GM19328 (cell line): ENCODE results near the gene M1AP.

Experiments used
- ATAC-seq: cut with Tn5 transposase; IDR thresholded peaks from one replicate; pipeline ENCODE4 v1.9.1; 2021; ENCODE audit warnings: mild to moderate bottlenecking, moderate library complexity; ENCODE audit not compliant: unreplicated experiment

The M1AP gene, protein sequence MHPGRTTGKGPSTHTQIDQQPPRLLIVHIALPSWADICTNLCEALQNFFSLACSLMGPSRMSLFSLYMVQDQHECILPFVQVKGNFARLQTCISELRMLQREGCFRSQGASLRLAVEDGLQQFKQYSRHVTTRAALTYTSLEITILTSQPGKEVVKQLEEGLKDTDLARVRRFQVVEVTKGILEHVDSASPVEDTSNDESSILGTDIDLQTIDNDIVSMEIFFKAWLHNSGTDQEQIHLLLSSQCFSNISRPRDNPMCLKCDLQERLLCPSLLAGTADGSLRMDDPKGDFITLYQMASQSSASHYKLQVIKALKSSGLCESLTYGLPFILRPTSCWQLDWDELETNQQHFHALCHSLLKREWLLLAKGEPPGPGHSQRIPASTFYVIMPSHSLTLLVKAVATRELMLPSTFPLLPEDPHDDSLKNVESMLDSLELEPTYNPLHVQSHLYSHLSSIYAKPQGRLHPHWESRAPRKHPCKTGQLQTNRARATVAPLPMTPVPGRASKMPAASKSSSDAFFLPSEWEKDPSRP

DNA sequence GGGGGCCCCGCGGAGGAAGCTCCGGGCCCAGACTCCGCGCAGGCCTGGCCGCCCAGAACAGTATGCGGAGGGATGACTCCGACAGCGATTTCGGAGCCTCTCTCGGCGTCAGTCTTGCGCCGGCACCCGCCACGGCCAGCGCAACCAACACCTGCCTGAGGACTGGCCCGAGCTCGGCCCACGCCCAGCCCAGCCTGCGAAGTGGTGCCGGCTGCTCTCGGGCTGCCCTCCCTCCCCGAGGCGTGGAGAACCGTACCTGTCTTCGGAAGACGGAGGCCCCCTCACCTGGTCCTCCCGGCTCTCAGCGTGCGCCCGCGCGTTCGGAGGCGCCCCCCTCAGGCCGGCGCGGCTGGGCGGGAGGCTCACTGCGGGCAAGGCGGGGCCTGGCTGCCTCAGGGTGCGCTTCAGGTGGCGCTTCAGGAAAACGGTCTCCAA lies at the start of gene M1AP:
Gene M1AP, minus strand, starts transcription at position 322 of the 435 bp plus-strand sequence. CDS start 8,055 bp downstream, outside the sequence.
- no peak for ATAC-seq

DNA sequence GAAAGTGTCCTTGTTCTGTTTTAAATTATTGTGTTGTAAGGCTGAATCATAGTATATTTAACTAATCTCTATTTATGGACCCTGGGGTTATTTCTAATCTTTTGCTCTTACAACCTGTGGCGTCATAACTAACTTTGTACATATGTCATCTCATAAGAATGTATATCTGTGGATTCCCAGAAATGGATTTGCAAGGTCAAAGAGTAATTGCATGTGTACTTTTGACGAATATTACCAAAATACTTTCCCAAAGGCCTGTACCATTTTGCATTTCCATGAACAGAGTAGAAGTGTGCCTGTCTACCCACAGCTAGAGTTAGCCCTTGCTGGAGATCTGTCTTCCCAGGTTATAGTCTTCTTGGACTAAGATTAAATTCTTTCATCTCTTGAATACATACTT lies 48.7 kb upstream of the M1AP start:
- ATAC-seq: no peak

DNA sequence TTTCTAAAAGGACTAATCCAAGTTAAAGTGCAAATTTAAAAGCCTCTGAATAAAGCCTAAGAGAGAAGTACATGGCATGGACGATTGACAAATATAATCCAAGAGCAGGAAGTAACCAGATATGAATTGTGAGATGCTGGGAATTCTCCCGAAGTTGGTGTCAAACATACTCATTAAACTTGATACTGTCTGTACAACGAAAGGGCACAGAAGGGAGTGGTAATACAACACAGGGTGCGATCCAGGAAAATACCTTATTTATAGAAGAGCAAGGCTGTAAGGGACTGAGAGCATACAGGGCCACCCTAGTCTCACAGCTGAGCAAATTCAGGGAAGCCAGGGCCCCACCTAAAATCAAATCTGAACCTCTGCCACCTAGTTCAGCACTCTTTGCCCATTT lies 47.5 kb upstream of the M1AP start:
- ATAC-seq: no peak

DNA sequence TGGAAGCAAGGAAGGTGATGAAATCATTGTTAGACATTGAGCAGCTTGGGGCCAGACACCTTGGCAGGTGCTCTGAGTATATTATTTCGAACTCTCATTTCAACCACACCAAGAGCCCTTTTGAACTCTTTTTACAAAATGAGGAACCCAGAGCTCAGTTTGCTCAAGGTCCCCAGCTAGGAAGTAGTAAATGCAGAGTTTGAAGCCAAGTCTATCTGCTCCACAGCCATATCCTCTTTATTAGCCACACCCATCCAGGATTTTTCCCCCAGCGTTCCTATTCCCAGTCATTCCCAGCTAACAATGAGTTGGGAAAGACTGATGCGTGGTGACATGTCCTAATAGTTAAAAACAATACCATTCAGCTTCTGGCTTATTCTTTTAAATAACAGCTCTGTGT lies 46.2 kb upstream of the M1AP start:
- ATAC-seq: no peak

DNA sequence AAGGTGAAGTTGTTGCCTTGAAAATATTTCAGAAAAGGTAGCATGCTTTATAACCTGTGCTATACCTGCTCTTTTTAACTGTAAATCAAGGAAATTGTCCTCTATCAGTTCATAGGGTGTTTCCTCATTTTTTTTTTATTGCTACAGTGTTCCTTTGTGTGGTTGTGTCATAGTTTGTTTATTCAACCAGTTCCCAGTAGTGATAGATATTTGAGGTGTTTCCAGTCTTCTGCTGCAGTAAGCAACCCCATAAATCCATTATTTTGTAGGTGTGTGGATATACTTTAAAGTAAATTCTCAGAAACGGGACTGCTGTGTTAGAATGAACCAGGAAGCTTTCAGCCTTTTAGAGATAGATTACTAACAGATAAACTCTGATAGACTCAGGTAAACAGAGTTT lies 45.5 kb upstream of the M1AP start:
- no peak for ATAC-seq

DNA sequence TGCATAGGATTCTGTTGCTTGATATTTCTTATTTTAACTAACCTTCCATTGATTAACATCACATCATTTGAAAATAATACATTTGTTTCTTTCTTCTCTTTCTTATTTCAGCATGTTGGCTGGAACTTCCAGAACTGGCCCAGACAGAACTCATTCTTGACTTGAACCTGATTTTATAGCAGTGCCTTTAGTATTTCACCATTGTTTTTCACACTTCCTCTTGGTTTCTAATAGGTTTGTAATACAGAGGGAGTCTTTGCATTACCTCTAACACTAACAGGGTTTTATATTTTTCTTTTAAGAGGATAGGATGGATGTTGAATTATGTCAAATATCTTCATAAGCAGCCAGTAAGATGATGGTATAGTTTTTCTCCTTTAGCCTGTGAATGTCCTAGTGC lies 45.1 kb upstream of the M1AP start:
- no peak for ATAC-seq

DNA sequence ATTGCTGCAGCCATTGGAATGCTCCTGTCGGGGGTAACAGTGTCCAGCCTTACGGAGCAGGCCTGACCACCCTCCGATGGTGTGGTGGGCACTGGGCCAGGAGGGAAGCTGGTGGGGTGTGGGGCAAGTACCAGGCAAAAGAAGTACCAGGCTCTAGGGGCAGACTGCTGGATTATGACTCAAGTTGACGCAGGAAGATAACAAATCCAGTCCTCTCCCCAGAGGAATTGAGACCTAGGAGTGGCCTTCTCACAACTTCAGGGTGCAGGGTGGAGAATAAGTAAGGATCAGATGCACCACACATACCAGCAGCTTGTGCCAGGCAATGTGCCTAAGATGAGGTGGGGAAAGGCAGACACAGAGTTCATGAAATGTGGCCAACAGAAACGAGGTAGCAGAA lies 43.8 kb upstream of the M1AP start:
- ATAC-seq: no peak

DNA sequence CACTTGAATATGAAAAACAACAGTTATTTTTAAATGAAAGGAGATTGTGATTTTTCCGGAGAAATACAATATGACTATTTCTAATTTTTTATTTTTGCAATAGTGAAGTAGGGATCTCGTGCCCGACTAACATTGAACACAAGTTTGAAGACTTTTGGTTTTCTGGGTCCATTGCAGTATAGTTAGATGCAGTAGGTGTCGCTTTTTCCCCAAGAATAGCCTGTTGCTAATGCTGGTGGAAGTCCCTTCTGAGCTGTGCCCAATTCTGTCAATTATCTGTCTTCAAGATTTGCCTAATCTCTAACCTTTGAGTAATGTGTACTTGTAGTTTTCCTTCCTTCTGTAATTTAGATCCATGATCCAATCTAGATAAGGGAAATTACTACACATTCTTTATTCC lies 42.4 kb upstream of the M1AP start:
- peak; percentile 53 for ATAC-seq

DNA sequence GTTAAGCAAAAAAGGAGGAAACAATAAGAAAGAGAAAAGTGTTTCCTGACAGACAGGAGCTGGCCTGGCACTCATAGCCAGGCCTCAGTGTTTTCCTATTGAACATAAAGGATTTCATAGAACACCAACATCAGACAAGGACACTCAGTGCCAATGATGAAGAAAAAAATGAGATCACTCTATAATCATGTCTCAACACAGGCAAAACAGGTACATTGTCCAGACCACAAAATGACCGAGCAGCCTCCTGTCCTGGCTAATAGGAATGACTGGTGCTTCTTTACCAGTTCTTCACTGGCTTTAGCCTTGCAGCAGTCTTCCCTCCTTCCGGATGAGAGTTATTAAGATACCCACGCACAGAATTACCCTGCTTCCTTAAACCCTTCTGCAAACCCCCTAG lies 41.5 kb upstream of the M1AP start:
- ATAC-seq: no peak

DNA sequence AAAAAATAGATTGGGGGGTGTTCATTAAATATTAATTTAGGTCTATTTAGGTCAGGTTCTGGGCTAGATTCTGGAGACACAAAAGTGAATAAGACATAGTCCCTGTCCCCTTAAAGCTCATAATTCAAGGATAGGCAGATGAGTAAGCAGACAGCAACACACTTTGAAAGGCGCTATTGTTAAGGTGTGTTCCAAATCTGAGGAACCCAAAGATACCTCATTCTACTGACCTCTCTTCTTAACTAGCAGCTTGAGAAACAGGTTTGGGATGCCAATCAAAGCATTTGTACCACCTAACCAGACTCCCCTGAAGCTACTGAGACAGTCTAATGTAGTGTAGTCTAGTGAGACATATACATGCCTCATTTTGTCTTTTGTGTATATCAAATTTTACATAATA lies 40.8 kb upstream of the M1AP start:
- ATAC-seq: no peak

DNA sequence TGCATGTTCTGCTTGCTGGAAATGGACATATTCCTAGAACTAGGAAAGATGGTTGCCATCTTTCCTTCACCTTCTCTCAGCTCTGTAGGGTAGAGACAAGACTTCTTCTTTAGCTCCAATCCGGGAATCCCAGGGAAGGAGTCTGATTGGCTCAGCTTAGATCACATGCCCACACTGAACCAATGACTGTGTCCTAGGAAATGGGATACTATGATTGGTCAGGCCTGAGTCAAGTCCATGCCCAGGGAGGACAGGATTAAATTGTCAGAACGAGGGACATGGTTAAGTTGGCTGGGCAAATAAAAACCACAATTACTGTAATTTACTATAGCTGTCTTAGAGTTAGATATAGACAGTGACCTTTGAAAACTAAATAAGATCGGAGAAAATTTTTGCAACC lies 37.3 kb upstream of the M1AP start:
- ATAC-seq: no peak

DNA sequence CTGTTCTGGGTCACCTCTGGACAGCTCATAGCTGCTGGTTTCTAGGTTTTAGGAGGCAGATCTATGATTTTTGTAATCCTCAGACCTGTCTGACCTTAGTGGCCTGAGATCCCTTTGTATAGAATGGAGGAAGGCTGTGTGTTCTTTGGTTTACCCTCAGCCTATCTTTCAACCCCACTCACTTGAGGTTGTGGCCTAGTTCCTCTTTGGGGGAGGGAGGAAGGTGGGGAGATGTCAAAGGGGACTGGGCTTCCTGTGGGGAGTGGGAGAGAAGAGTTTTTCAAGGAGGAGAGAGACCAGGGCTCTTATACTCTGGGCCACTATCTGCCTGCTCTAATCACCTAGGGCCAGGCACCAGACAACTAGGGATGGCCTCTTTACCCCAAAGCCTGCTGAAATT lies 34.4 kb upstream of the M1AP start:
- no peak for ATAC-seq

DNA sequence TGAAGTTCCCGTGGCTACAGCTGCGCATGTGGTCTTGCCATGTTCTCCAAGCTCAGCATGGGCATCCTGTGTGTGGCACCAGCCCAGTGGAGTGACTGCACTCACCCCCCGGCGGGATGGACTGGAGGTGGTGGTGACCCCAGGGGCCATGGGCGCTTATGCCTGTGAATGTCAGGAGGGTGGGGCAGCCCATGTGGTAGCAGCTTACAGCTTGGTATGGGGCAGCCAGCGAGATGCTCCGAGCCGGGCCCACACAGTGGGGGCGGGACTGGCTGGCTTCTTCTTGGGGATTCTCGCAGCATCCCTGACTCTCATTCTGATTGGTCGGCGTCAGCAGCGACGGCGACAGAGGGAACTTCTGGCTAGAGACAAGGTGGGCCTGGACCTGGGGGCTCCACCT lies 31.5 kb upstream of the M1AP start:
- ATAC-seq: no peak

DNA sequence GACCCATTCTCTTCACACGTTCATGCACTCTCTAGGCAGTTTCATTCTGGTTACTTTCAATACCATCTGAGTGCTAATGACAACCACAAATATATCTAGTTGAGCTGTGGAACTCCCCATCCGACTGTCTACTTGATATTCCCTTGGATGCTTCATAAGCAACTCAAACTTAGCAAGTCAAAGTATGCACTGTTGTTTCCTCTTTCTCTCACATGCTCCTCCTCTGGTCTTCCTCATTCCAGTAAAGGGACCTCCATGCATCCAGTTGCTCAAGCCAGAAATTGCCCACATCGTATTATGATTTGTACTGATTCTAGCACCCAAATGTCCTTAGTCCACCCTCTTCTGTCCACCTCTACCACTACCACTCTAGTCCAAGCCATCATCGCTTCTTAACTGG lies 28.2 kb upstream of the M1AP start:
- no peak for ATAC-seq

DNA sequence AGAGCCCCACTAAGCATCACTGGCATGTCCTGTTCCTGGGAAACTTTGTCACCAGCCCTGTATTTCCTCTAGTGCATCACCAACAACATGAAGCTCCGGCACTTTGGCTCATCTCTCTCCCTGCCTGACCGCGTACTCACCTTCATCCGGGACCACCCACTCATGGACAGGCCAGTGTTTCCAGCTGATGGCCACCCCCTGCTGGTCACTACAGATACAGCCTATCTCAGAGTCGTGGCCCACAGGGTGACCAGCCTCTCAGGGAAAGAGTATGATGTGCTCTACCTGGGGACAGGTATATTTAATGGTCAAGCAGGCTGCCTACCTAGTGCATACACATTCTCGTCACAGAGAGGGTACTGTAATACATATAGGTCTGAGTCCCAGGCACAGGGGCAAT lies 27.0 kb upstream of the M1AP start:
- no peak for ATAC-seq

DNA sequence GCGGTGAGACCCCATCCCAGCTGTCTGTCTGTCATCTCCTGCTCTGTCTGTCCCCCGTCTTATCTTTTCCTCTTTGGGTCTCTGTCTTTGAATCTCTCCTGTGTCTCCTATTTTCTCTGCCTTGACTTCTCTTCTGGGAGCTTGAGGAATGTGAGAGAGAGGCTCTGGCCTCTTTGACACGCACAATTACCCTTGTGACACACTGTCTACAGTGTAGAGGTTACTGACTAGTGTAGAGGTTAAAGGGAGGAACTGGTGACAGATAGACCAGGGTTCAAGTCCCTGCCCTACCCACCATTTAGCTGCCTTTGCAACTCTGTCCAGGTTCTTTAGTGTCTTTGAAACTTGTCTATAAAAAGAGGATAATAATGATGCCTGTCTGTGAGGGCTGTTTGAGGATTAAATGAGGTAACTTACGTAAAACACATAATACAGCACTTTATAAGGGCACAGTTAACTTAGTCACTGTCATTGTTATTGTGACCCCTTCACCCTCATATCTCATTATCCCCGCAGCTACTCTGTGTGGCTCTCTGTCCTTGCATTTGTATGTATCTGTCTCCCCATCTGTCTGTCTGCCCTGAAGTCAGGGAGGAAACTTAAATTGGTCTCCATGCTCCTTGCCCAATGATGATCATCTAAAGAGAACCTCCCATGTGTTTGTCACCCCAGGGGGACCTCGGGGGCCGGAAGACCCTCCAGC lies 25.8 kb upstream of the M1AP start:
- ATAC-seq: no peak

DNA sequence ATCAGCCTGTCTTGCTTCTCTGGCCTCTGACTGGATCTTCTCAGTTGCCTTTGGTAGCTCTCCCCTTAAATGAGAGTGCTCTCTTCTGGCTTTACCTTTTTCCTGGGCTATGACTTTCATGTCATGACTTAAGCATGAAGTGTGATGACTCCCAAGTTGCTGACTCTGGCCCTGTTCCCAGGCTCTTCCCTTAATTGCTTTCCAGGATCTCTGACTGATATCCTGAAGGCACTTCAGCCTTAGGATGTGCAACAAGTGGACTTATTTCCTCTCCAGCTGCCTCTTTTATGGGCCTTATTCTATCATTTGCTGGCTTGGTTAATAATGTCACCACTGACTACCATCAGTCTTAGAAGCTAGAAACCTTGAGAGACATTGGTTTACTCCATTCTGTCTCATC lies 23.3 kb upstream of the M1AP start:
- no peak for ATAC-seq

DNA sequence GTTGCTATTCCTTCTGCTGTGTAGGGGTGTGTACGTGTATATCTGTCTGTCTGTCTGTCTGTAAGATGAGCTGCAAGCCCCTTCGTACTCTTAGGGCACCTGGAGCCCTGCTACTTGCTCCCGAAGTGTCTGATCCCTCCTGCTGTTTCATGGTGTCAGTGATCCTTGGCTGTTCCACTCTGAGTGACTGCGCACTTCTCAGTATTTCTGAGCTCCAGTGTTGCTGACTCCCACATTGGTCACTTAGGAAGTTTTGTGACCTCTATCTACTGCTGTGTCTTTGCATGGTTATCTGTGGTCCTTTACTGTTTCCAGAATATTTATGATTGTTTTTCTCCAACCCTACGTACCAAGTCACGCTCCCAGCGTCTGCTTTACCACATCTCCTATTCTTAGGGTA lies 22.1 kb upstream of the M1AP start:
- ATAC-seq: no peak

DNA sequence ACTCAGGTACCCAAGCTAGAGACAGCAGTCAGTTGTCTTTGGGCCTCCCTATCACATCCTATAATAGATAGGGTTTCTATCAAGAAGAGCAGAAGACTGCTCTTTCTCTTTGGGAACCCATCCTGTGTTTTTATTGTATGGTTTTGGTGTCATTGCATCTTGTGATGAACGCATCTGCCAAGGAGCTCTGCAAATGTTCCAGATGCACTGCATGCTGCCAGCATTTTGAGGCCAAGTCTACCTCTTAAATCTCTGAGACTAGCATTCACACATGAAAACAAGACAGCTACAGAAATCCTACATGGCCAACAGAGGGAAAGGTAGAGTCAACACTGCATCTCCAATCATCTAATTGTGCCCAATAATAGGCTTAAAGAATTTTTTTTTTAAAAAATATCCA lies 20.0 kb upstream of the M1AP start:
- ATAC-seq: no peak

DNA sequence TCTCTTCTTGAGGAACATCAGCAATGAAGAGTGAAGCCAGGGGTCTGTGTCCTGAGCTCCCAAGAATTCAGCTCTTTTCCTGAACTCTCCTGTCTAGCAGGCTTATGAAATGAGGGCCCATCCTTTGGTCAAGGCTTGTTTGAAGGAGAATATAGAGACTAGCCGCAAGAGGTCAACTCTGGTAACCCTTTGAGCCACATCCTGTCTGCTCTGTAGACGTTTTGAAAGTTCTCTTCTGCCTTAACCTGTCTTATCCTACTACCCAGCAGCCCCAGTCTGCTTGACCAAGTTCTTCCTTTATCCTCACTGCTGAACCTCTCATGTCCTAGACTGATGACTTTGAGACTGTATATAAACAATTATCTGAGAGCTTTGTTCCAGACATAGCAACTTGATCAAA lies 11.3 kb upstream of the M1AP start:
- no peak for ATAC-seq

DNA sequence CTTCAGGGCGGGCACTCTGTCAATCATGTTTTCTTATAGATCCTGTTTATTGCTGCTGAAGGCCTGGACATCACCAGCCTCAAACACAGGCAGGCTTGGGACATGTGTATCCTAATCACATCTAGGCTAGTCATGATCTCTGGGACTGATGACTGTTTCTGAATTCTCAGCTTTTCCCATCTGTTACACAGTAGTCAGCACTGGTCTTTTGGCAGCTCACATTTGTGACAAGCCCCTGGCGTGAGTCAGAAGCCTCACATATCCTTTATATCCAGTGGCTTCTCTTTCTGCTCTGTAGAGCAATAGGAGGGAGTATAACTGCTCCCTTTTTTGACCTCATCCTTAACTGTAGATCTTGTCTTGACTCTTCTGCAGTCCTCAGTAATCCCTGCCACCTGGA lies 10.4 kb upstream of the M1AP start:
- ATAC-seq: no peak

DNA sequence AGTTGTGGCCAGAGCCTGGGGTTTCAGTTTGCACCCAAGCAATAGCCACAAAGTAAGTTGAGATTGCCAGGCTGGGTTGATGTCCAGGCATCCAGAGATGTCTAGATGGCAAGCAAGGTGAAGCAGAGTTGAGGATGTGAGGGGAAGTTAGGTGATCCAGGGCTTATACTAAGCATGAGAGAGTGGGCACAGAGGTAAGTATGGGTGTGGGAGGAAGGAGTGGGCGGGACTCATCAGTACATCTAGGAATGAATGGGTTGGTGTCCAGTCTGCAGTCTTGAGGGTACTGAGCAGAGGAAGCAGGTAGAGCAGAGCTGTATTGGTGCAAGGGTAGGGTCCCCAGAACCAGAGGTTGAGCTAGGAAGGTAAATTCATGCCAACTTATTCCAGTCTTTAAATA lies 7.4 kb upstream of the M1AP start:
- ATAC-seq: no peak
